NCI-H1092 treated with DMSO at 0.1 percent for 48 hours (cell line): Measurements from ENCODE around the gene ZNF341.

Experiments
- DNase-seq: peaks from one replicate; lab custom pipeline; 2025; lab: John Stamatoyannopoulos, UW

The ZNF341 gene

GRCh38 chr20:33825340-33826269 is 93.8 kb downstream of the ZNF341 start:
- DNase-seq: no peak

- DNase-seq: no peak
Measured at GRCh38 chr20:33826270-33826897, 94.6 kb downstream of the ZNF341 start.

GRCh38 chr20:33827109-33827508 is 95.3 kb downstream of the ZNF341 start:
- DNase-seq: no peak

GRCh38 chr20:33827634-33828325 is 96.0 kb downstream of the ZNF341 start:
- DNase-seq: no peak

- DNase-seq: no peak
Measured at GRCh38 chr20:33828326-33828844, 96.6 kb downstream of the ZNF341 start.

GRCh38 chr20:33828967-33829560 is 97.3 kb downstream of the ZNF341 start:
- no peak for DNase-seq

GRCh38 chr20:33829636-33830035 is 97.8 kb downstream of the ZNF341 start:
- DNase-seq: no peak

GRCh38 chr20:33830371-33830770 is 98.6 kb downstream of the ZNF341 start:
- DNase-seq: no peak

- DNase-seq: no peak
Measured at GRCh38 chr20:33832103-33832804, 100.5 kb downstream of the ZNF341 start.

- DNase-seq: no peak
Measured at GRCh38 chr20:33833333-33833732, 101.5 kb downstream of the ZNF341 start.

- no peak for DNase-seq
Measured at GRCh38 chr20:33835615-33836172, 103.9 kb downstream of the ZNF341 start.

- DNase-seq: no peak
Measured at GRCh38 chr20:33836277-33836676, 104.5 kb downstream of the ZNF341 start.

GRCh38 chr20:33837096-33837830 is 105.5 kb downstream of the ZNF341 start:
- no peak for DNase-seq

GRCh38 chr20:33838035-33838864 is 106.5 kb downstream of the ZNF341 start:
- DNase-seq: no peak

GRCh38 chr20:33839591-33839990 is 107.8 kb downstream of the ZNF341 start:
- DNase-seq: peak; percentile 63

GRCh38 chr20:33840160-33840559 is 108.4 kb downstream of the ZNF341 start:
- DNase-seq: peak; percentile 41

GRCh38 chr20:33840759-33841435 is 109.1 kb downstream of the ZNF341 start:
- DNase-seq: peak; percentile 35

GRCh38 chr20:33841436-33841799 is 109.6 kb downstream of the ZNF341 start:
- no peak for DNase-seq
